Glutamatergic neuron (in vitro differentiated cells): ENCODE data around the gene NPSR1. TPM values are rescaled to one million over a fixed set of nuclear protein-coding genes. Genes with fewer than 3 reads are reported as not detected.

Experiments
- DNase-seq: peaks from one replicate; pipeline ENCODE4 v3.0.0; 2022
- H3K27ac Mint-ChIP-seq: one replicate; pipeline ENCODE4 v1.8.0; 2020; ENCODE audit warnings: mild to moderate bottlenecking, mixed read lengths, inconsistent platforms; ENCODE audit not compliant: unreplicated experiment
- H3K27me3 Mint-ChIP-seq: one replicate; pipeline ENCODE4 v1.8.0; 2020; ENCODE audit warnings: mild to moderate bottlenecking, moderate library complexity, mixed read lengths, inconsistent platforms; ENCODE audit not compliant: unreplicated experiment
- H3K36me3 Mint-ChIP-seq: one replicate; pipeline ENCODE4 v1.8.0; 2020; ENCODE audit warnings: mild to moderate bottlenecking, mixed read lengths, inconsistent platforms; ENCODE audit not compliant: unreplicated experiment
- H3K4me1 Mint-ChIP-seq: one replicate; pipeline ENCODE4 v1.8.0; 2020; ENCODE audit warnings: mild to moderate bottlenecking, low read depth, mixed read lengths, inconsistent platforms; ENCODE audit not compliant: unreplicated experiment
- H3K4me3 Mint-ChIP-seq: one replicate; pipeline ENCODE4 v1.8.0; 2020; ENCODE audit warnings: mild to moderate bottlenecking, mixed read lengths, inconsistent platforms; ENCODE audit not compliant: unreplicated experiment
- H3K9me3 Mint-ChIP-seq: one replicate; pipeline ENCODE4 v1.8.0; 2020; ENCODE audit warnings: mild to moderate bottlenecking, moderate library complexity, mixed read lengths, inconsistent platforms; ENCODE audit not compliant: unreplicated experiment
- CTCF ChIP-seq: fragments of 200-600 bp; sonication (generic); IDR thresholded peaks from one replicate; pipeline ENCODE4 v1.5.0; 2021; ENCODE audit not compliant: partially characterized antibody, unreplicated experiment
- total RNA-seq: library from RNA; stranded (reverse); fragmentation: NEBNext Ultra II Directional; extraction: Animal tissue kit (Norgen Biotek cat#: 25700); gene quantifications from one replicate; pipeline ENCODE4 v1.2.1, GENCODE V29; 2021; ENCODE audit not compliant: unreplicated experiment

NPSR1 gene
- total RNA-seq, 1 donor from 2014 or later = not detected

GRCh38 chr7:34832020-34832419 is 174.0 kb downstream of the NPSR1 start:
- Mint-ChIP-seq H3K36me3 (peaks cover 4% of the 10 kb centered on the region), H3K4me3 (no peak overlapping the region)
- no peak for TF ChIP-seq CTCF

DNA sequence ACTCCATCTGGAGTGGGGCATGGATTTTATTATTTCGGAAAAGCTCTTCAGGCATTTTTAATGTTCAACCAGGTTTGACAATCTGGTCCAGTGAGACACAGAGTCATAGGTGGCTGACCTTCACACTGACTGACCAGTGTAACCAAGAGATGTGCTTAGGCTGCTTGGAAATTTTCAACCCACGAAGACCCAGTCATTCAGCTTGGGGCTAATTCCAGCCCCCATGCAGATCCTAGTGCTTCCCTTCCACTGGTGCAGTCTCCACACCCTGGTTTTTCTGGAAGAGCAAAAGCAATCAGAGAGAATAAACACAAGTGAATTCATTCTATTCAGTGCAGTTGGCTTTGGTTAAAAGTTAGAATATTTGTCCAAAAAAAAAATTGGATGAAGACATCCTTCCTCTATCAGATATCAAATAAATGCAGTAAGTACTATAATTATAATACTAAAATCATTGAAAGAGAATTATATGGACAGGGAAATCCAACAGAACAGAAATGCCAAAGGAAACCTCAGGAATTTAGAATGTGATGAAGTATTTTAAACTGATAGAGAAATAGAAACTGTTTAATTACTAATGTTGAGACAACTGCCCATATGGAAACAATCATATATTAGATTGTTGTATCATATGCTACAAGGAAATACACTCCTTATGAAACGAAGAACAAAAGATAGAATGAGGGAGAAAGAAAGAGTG is 178.0 kb downstream of the NPSR1 start:
- no peak for DNase-seq
- peaks cover 4% of the 10 kb centered on the region for H3K27me3 Mint-ChIP-seq
- no peak for TF ChIP-seq CTCF
- H3K4me3 Mint-ChIP-seq = no peak overlapping the region
- H3K27ac Mint-ChIP-seq = no peak overlapping the region
- H3K36me3 Mint-ChIP-seq = no peaks in the 10 kb centered on the region
- H3K9me3 Mint-ChIP-seq = peaks cover 3% of the 10 kb centered on the region
- peaks cover 16% of the 10 kb centered on the region for H3K4me1 Mint-ChIP-seq

More at GRCh38 chr7:34832020-34832419, 174.0 kb downstream of the NPSR1 start:
- Mint-ChIP-seq H3K4me1 (peaks cover 5% of the 10 kb centered on the region), H3K27me3 (peaks cover 2% of the 10 kb centered on the region), H3K9me3 (peaks cover 1% of the 10 kb centered on the region), H3K27ac (no peak overlapping the region)
- no peak for DNase-seq

DNA sequence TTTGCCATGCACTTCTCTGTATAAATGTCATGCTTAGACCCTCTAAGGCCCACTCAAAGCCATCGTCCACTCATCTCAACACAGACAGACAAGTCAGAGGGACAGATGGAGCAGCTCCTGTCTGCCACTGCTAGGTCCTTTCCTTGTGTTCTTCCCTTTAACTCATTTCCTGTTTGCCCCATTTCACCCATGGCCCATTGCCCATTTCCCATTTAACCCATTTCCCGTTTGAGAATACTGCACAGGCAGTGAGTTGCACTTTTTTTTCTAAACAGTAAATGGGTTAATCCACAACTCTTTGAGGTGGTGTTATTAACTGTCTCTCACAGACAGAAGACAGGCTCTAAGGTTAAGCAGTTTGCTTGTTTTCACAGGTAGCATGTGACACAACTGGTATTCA is 179.3 kb downstream of the NPSR1 start:
- Mint-ChIP-seq H3K27me3 (peaks cover 4% of the 10 kb centered on the region), H3K27ac (no peak overlapping the region), H3K4me3 (no peak overlapping the region), H3K4me1 (peaks cover 11% of the 10 kb centered on the region), H3K36me3 (no peaks in the 10 kb centered on the region), H3K9me3 (peaks cover 3% of the 10 kb centered on the region)
- no peak for TF ChIP-seq CTCF
- DNase-seq = no peak

GRCh38 chr7:34837801-34838201 is 179.8 kb downstream of the NPSR1 start:
- Mint-ChIP-seq H3K4me1 (peaks cover 11% of the 10 kb centered on the region), H3K9me3 (peaks cover 3% of the 10 kb centered on the region), H3K36me3 (no peaks in the 10 kb centered on the region), H3K27me3 (peaks cover 4% of the 10 kb centered on the region), H3K27ac (peak overlapping the region; percentile 57), H3K4me3 (peak overlapping the region; percentile 26)
- no peak for TF ChIP-seq CTCF
- DNase-seq = no peak

GRCh38 chr7:34838329-34838728 is 180.3 kb downstream of the NPSR1 start:
- peaks cover 4% of the 10 kb centered on the region for H3K27me3 Mint-ChIP-seq
- no peak for DNase-seq
- H3K9me3 Mint-ChIP-seq = peaks cover 3% of the 10 kb centered on the region
- TF ChIP-seq CTCF = no peak
- no peak overlapping the region for H3K4me3 Mint-ChIP-seq
- peaks cover 11% of the 10 kb centered on the region for H3K4me1 Mint-ChIP-seq
- no peaks in the 10 kb centered on the region for H3K36me3 Mint-ChIP-seq
- H3K27ac Mint-ChIP-seq = no peak overlapping the region
